HCT116 (cell line): ENCODE data around the gene CNDP2. TPM values are rescaled to one million over a fixed set of nuclear protein-coding genes. Genes with fewer than 3 reads are reported as not detected.

ENCODE experiments used
- ATAC-seq: fragments of 200-7000 bp; cut with Tn5 transposase; 2 replicates; pipeline ENCODE4 v1.9.1; 2020; ENCODE audit warnings: mild to moderate bottlenecking, moderate library complexity
- BruUV-seq: library from RNA; stranded (reverse); fragments of 400-500 nt; replicated peaks from 2 replicates; lab custom pipeline; 2021; lab: Mats Ljungman, UMichigan
- CTCF ChIA-PET: fragments of 300-600 bp; sonication (Branson Sonifier 250); formaldehyde crosslinking; loops from one replicate; lab custom pipeline; 2021; ENCODE audit warnings: antibody characterized with exemption; lab: Charles Lee
- POLR2A ChIA-PET: fragments of 300-600, 350-600 bp; sonication (Branson Sonifier 250); formaldehyde crosslinking; loops from one replicate; lab custom pipeline; 2021; ENCODE audit warnings: antibody characterized with exemption; lab: Charles Lee
- RAD21 ChIA-PET, 2 experiments: fragments of 300-600 bp; sonication (Branson Sonifier 250); formaldehyde crosslinking; loops; one replicate each; lab custom pipeline; 2023; ENCODE audit warnings: low total read pairs in 2 of 2; ENCODE audit not compliant: uncharacterized antibody in 2 of 2, unreplicated experiment in 2 of 2, low non-redundant PET in 1 of 2; lab: Charles Lee
- DNase-seq: peaks from one replicate; pipeline ENCODE4 v3.0.0-alpha.2; 2010; ENCODE audit warnings: low read depth, low spot score
- H2AFZ ChIP-seq: fragments of 200-600 bp; shearing (Covaris generic), sonication (generic); 2 replicates; pipeline ENCODE4 v1.6.1; 2017; ENCODE audit warnings: low read depth, mixed run types, mixed read lengths, antibody characterized with exemption, low read length; ENCODE audit not compliant: poor library complexity, severe bottlenecking
- H3K27ac ChIP-seq: 2 replicates; pipeline ENCODE4 v1.5.1; 2012; ENCODE audit warnings: low read depth, low read length
- H3K27me3 ChIP-seq: fragments of 200-600 bp; sonication (generic); 2 replicates; pipeline ENCODE4 v1.6.1; 2016; ENCODE audit warnings: mixed run types, low read length, mixed read lengths; ENCODE audit not compliant: insufficient read depth
- H3K36me3 ChIP-seq, 2 experiments: fragments of 200-500 bp in 1 of 2; fragments of 200-600 bp in 1 of 2; sonication (Bioruptor generic) in 1 of 2; sonication (generic) in 1 of 2; 2 replicates each; pipeline versions ENCODE4 v1.5.1 to v1.6.1; 2014 to 2016; ENCODE audit warnings: low read length in 2 of 2, inconsistent platforms in 1 of 2, mixed read lengths in 1 of 2, mixed run types in 1 of 2; ENCODE audit not compliant: insufficient read depth in 2 of 2, control insufficient read depth in 1 of 2
- H3K4me1 ChIP-seq, 2 experiments: fragments of 200-600 bp in 1 of 2; sonication (generic) in 1 of 2; 2 replicates each; pipeline versions ENCODE4 v1.5.1 to v1.6.1; 2012 to 2017; ENCODE audit warnings: low read length in 2 of 2, inconsistent platforms in 1 of 2, mild to moderate bottlenecking in 1 of 2, mixed read lengths in 1 of 2, mixed run types in 1 of 2, moderate library complexity in 1 of 2; ENCODE audit not compliant: insufficient read depth in 2 of 2, control insufficient read depth in 1 of 2
- H3K4me2 ChIP-seq: fragments of 200-600 bp; sonication (generic); 2 replicates; pipeline ENCODE4 v1.6.1; 2017; ENCODE audit warnings: mixed run types, low read length, mixed read lengths
- H3K4me3 ChIP-seq, 2 experiments: fragments of 200-600 bp in 1 of 2; sonication (generic) in 1 of 2; replicated peaks in 1 of 2; 2 replicates each; pipeline ENCODE4 v1.5.1; 2011 to 2016; ENCODE audit warnings: low read length in 2 of 2, control low read depth in 1 of 2, low read depth in 1 of 2, mild to moderate bottlenecking in 1 of 2, mixed read lengths in 1 of 2, mixed run types in 1 of 2
- H3K79me2 ChIP-seq: fragments of 200-600 bp; sonication (generic); 2 replicates; pipeline ENCODE4 v1.6.1; 2017; ENCODE audit warnings: mild to moderate bottlenecking, mixed run types, low read length, moderate library complexity, mixed read lengths; ENCODE audit not compliant: insufficient read depth
- H3K9ac ChIP-seq: fragments of 200-600 bp; sonication (generic); 2 replicates; pipeline ENCODE4 v1.6.1; 2016; ENCODE audit warnings: low read length, mixed read lengths
- H3K9me2 ChIP-seq: fragments of 200-600 bp; sonication (generic), shearing (Covaris generic); 2 replicates; pipeline ENCODE4 v1.6.1; 2017; ENCODE audit warnings: mixed run types, mild to moderate bottlenecking, moderate library complexity; ENCODE audit not compliant: insufficient read depth
- H3K9me3 ChIP-seq, 2 experiments: fragments of 200-500 bp in 1 of 2; fragments of 200-600 bp in 1 of 2; sonication (Bioruptor generic) in 1 of 2; sonication (generic) in 1 of 2; 2 replicates each; pipeline ENCODE4 v1.6.1; 2014 to 2017; ENCODE audit warnings: low read length in 2 of 2, mixed read lengths in 2 of 2, inconsistent platforms in 1 of 2, low read depth in 1 of 2, mild to moderate bottlenecking in 1 of 2, mixed run types in 1 of 2, moderate library complexity in 1 of 2; ENCODE audit not compliant: control insufficient read depth in 1 of 2, insufficient read depth in 1 of 2
- H4K20me1 ChIP-seq: fragments of 200-600 bp; sonication (generic), shearing (Covaris generic); 2 replicates; pipeline ENCODE4 v1.6.1; 2017; ENCODE audit warnings: mixed run types, mild to moderate bottlenecking, moderate library complexity; ENCODE audit not compliant: insufficient read depth
- CBX3 ChIP-seq: IDR thresholded peaks from 2 replicates; pipeline ENCODE4 v1.6.1; 2012; ENCODE audit warnings: low read depth
- CEBPB ChIP-seq: IDR thresholded peaks from 2 replicates; pipeline ENCODE4 v1.6.1; 2012; ENCODE audit warnings: low read depth
- EGR1 ChIP-seq: IDR thresholded peaks from 2 replicates; pipeline ENCODE4 v1.6.1; 2012; ENCODE audit warnings: low read depth
- ELF1 ChIP-seq: IDR thresholded peaks from 2 replicates; pipeline ENCODE4 v1.6.1; 2012; ENCODE audit warnings: low read depth, borderline replicate concordance
- JUND ChIP-seq: IDR thresholded peaks from 2 replicates; pipeline ENCODE4 v1.6.1; 2012
- RAD21 ChIP-seq: IDR thresholded peaks from 2 replicates; pipeline ENCODE4 v1.6.1; 2012; ENCODE audit warnings: low read depth, mild to moderate bottlenecking
- SIN3A ChIP-seq: IDR thresholded peaks from 2 replicates; pipeline ENCODE4 v1.6.1; 2012; ENCODE audit warnings: low read depth
- SP1 ChIP-seq: IDR thresholded peaks from 2 replicates; pipeline ENCODE4 v1.6.1; 2012; ENCODE audit warnings: low read depth
- SRF ChIP-seq: IDR thresholded peaks from 2 replicates; pipeline ENCODE4 v1.6.1; 2012; ENCODE audit warnings: low read depth
- ZBTB33 ChIP-seq: IDR thresholded peaks from 2 replicates; pipeline ENCODE4 v1.6.1; 2011; ENCODE audit warnings: mild to moderate bottlenecking, low read length, moderate library complexity; ENCODE audit not compliant: insufficient replicate concordance; ENCODE audit errors: extremely low read depth
- intact Hi-C: fragments of 100-400 bp; cut with micrococcal nuclease; formaldehyde crosslinking; loops from 2 replicates; pipeline ENCODE4 v1.10.0; 2022
- total RNA-seq: library from RNA; stranded (reverse); gene quantifications from one replicate; pipeline ENCODE4 v1.2.1, GENCODE V29; 2021; ENCODE audit not compliant: unreplicated experiment
- TF ChIP-seq, protein P1 (sequence below), 3 experiments: fragments of 200-600 bp in 1 of 3; sonication (generic) in 1 of 3; IDR thresholded peaks in 2 of 3; conservative IDR thresholded peaks in 1 of 3; 2 replicates each; pipeline ENCODE4 v1.5.1; 2012 to 2017; ENCODE audit warnings: low read depth in 2 of 3, low read length in 2 of 3, antibody characterized with exemption in 1 of 3, borderline replicate concordance in 1 of 3, control low read depth in 1 of 3, mild to moderate bottlenecking in 1 of 3, mixed read lengths in 1 of 3, mixed run types in 1 of 3, moderate library complexity in 1 of 3; ENCODE audit not compliant: insufficient read depth in 1 of 3

Gene CNDP2
- total RNA-seq, 1 experiment from 2014 or later: 112 TPM

DNA sequence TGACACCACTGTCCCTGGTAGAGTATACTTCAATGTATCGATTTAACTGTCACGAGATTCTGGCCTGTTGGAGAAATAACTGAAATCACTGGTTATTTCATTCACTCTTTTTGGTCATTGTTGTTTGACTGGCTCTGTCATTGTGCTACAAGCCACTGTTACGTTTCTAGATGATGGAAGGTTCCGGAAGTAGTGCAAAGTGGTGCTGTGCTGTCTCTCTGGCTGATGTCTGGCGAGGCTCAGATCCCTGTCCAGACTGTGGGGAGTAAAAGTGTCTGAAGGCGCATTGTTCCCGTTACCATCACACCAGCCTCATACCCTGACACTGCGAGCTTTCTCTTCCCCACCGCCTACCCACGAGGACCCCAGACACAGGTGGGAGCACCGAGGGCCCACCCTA lies 49.8 kb downstream of the CNDP2 start:
- Histone ChIP-seq H3K9me3 (peaks cover 0 to 6% of the 10 kb centered on the region in 2 experiments; a peak in 1 of 4 replicates), H3K27me3 (no peaks in the 10 kb centered on the region), H3K9me2 (no peaks in the 10 kb centered on the region), H3K36me3 (no peaks in the 10 kb centered on the region), H2AFZ (no peak overlapping the region), H3K79me2 (no peaks in the 10 kb centered on the region), H3K4me1 (no peaks in the 10 kb centered on the region), H3K9ac (no peak overlapping the region), H4K20me1 (no peaks in the 10 kb centered on the region), H3K4me3 (no peak overlapping the region), H3K27ac (no peak overlapping the region), H3K4me2 (no peak overlapping the region)
- CTCF ChIA-PET: no interaction called here
- intact Hi-C loops: no loop called here
- RAD21 ChIA-PET: no interaction called here
- no TSS peak for BruUV-seq
- ATAC-seq (no peak), DNase-seq (no peak)
- TF ChIP-seq RAD21 (no peak), ELF1 (no peak), ZBTB33 (no peak), SIN3A (no peak), EGR1 (no peak), CBX3 (no peak), SRF (no peak), CEBPB (no peak), SP1 (no peak), JUND (no peak)
- TF ChIP-seq, protein P1, sequence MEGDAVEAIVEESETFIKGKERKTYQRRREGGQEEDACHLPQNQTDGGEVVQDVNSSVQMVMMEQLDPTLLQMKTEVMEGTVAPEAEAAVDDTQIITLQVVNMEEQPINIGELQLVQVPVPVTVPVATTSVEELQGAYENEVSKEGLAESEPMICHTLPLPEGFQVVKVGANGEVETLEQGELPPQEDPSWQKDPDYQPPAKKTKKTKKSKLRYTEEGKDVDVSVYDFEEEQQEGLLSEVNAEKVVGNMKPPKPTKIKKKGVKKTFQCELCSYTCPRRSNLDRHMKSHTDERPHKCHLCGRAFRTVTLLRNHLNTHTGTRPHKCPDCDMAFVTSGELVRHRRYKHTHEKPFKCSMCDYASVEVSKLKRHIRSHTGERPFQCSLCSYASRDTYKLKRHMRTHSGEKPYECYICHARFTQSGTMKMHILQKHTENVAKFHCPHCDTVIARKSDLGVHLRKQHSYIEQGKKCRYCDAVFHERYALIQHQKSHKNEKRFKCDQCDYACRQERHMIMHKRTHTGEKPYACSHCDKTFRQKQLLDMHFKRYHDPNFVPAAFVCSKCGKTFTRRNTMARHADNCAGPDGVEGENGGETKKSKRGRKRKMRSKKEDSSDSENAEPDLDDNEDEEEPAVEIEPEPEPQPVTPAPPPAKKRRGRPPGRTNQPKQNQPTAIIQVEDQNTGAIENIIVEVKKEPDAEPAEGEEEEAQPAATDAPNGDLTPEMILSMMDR (IDR thresholded peaks at IDR 0.05 in 2 of 3, conservative IDR thresholded peaks at IDR 0.05 in 1 of 3; ENCODE audit: borderline replicate concordance in 1 of 3, insufficient read depth in 1 of 3, low read depth in 2 of 3, low read length in 2 of 3): no peak
- POLR2A ChIA-PET: no interaction called here
